Measurements from ENCODE around the gene AEBP2. TPM values are rescaled to one million over a fixed set of nuclear protein-coding genes. Genes with fewer than 3 reads are reported as not detected.

The AEBP2 gene
- total RNA-seq, 4 donors from 2014 or later: 27.9 to 57.5 (median 41.1) TPM

GRCh38 chr12:19458733-19459132, 19.4 kb downstream of the AEBP2 start:
- Histone ChIP-seq H3K4me1 (peaks cover 0 to 4% of the 10 kb centered on the region in 2 donors), H3K36me3 (no peaks in the 10 kb centered on the region), H3K9me3 (no peaks in the 10 kb centered on the region), H3K4me3 (replicated peaks in 1 of 3) (no peak overlapping the region), H3K27ac (no peak overlapping the region), H3K27me3 (no peaks in the 10 kb centered on the region)
- TF ChIP-seq POLR2A (IDR thresholded peaks at IDR 0.05): no peak
- TF ChIP-seq CTCF (IDR thresholded peaks at IDR 0.05): no peak
- intact Hi-C loops (cut with DNase I): no loop called here
- no peak for DNase-seq
- 92 to 96% methylated on average over 2 of the region's 2 CpGs for WGBS, 2 donors

GRCh38 chr12:19461999-19462398, 22.7 kb downstream of the AEBP2 start:
- H3K27ac ChIP-seq: no peak overlapping the region
- WGBS, 2 donors: 63 to 73% methylated on average over 1 of the region's 1 CpG
- no peak for DNase-seq
- H3K4me3 ChIP-seq (replicated peaks in 1 of 3): no peak overlapping the region
- TF ChIP-seq POLR2A (IDR thresholded peaks at IDR 0.05) (no peak), CTCF (IDR thresholded peaks at IDR 0.05) (no peak)
- H3K9me3 ChIP-seq: no peaks in the 10 kb centered on the region
- no peaks in the 10 kb centered on the region for H3K36me3 ChIP-seq
- H3K4me1 ChIP-seq: peaks cover 0 to 4% of the 10 kb centered on the region in 2 donors
- H3K27me3 ChIP-seq: no peaks in the 10 kb centered on the region
- intact Hi-C loops (cut with DNase I): no loop called here

GRCh38 chr12:19462406-19462805, 23.1 kb downstream of the AEBP2 start:
- Histone ChIP-seq H3K4me3 (replicated peaks in 1 of 3) (no peak overlapping the region), H3K36me3 (no peaks in the 10 kb centered on the region), H3K4me1 (peaks cover 0 to 4% of the 10 kb centered on the region in 2 donors), H3K27ac (no peak overlapping the region), H3K27me3 (no peaks in the 10 kb centered on the region), H3K9me3 (no peaks in the 10 kb centered on the region)
- DNase-seq: no peak
- TF ChIP-seq POLR2A (IDR thresholded peaks at IDR 0.05) (no peak), CTCF (IDR thresholded peaks at IDR 0.05) (no peak)
- intact Hi-C loops (cut with DNase I): no loop called here
- 74 to 77% methylated on average over 5 of the region's 5 CpGs for WGBS, 2 donors

GRCh38 chr12:19464192-19464580, 24.9 kb downstream of the AEBP2 start:
- TF ChIP-seq POLR2A (IDR thresholded peaks at IDR 0.05) (no peak), CTCF (IDR thresholded peaks at IDR 0.05) (no peak)
- intact Hi-C loops (cut with DNase I): no loop called here
- H3K4me1 ChIP-seq: peaks cover 0 to 4% of the 10 kb centered on the region in 2 donors

GRCh38 chr12:19465711-19466110, 26.4 kb downstream of the AEBP2 start:
- Histone ChIP-seq H3K4me1 (peaks cover 0 to 4% of the 10 kb centered on the region in 2 donors), H3K4me3 (replicated peaks in 1 of 3) (no peak overlapping the region), H3K27me3 (no peaks in the 10 kb centered on the region), H3K27ac (no peak overlapping the region), H3K36me3 (no peaks in the 10 kb centered on the region), H3K9me3 (no peaks in the 10 kb centered on the region)
- no peak for TF ChIP-seq POLR2A (IDR thresholded peaks at IDR 0.05)
- TF ChIP-seq CTCF (IDR thresholded peaks at IDR 0.05): no peak
- intact Hi-C loops (cut with DNase I): no loop called here
- DNase-seq: no peak
- WGBS, 2 donors: 91 to 96% methylated on average over 6 of the region's 6 CpGs

More at GRCh38 chr12:19464192-19464580, 24.9 kb downstream of the AEBP2 start:
- no peak overlapping the region for H3K4me3 ChIP-seq (replicated peaks in 1 of 3)
- H3K9me3 ChIP-seq: no peaks in the 10 kb centered on the region
- H3K36me3 ChIP-seq: no peaks in the 10 kb centered on the region
- H3K27ac ChIP-seq: no peak overlapping the region
- H3K27me3 ChIP-seq: no peaks in the 10 kb centered on the region
- DNase-seq: no peak
